ENCODE data around the gene FXYD3. TPM values are rescaled to one million over a fixed set of nuclear protein-coding genes. Genes with fewer than 3 reads are reported as not detected.

Gene FXYD3
- total RNA-seq, 1 experiment from 2014 or later, result 36.7 TPM

GRCh38 chr19:35090160-35090505 is 25.5 kb upstream of the FXYD3 start:
- no peaks in the 10 kb centered on the region for H3K9me3 ChIP-seq
- H3K4me1 ChIP-seq, result peaks cover 41% of the 10 kb centered on the region
- no peak overlapping the region for H3K4me3 ChIP-seq (ENCODE audit: low read depth, low read length)
- no peak for DNase-seq
- H3K4me3 Mint-ChIP-seq (ENCODE audit: unreplicated experiment), result no peak overlapping the region
- ChIA-PET CTCF (no interaction called here), POLR2A (no interaction called here)
- TF ChIP-seq CTCF (IDR thresholded peaks at IDR 0.05; ENCODE audit: insufficient read depth in 1 of 2, low read depth in 1 of 2, low read length in 1 of 2, severe bottlenecking in 1 of 2, unreplicated experiment in 1 of 2), result no peak
- no peaks in the 10 kb centered on the region for H3K36me3 Mint-ChIP-seq (ENCODE audit: insufficient read depth, unreplicated experiment)
- no peaks in the 10 kb centered on the region for H3K27me3 Mint-ChIP-seq (ENCODE audit: insufficient read depth, unreplicated experiment)
- no peak overlapping the region for H3K27ac Mint-ChIP-seq (ENCODE audit: unreplicated experiment)
- BruUV-seq (replicated peaks), result no TSS peak
- intact Hi-C loops (cut with micrococcal nuclease; ENCODE audit: unreplicated experiment), result no loop called here
- H3K27me3 ChIP-seq (replicated peaks; ENCODE audit: control insufficient read depth, insufficient read depth, low read length), result no peaks in the 10 kb centered on the region
- H3K4me1 Mint-ChIP-seq (ENCODE audit: low read depth, unreplicated experiment), result peaks cover 22% of the 10 kb centered on the region
- no peaks in the 10 kb centered on the region for H3K9me3 Mint-ChIP-seq (ENCODE audit: unreplicated experiment)
- H3K36me3 ChIP-seq (ENCODE audit: control insufficient read depth, insufficient read depth, low read length), result no peaks in the 10 kb centered on the region

- Mint-ChIP-seq H3K9me3 (ENCODE audit: unreplicated experiment) (no peaks in the 10 kb centered on the region), H3K27ac (ENCODE audit: unreplicated experiment) (no peak overlapping the region), H3K36me3 (ENCODE audit: insufficient read depth, unreplicated experiment) (no peaks in the 10 kb centered on the region), H3K4me1 (ENCODE audit: low read depth, unreplicated experiment) (peaks cover 27% of the 10 kb centered on the region), H3K27me3 (ENCODE audit: insufficient read depth, unreplicated experiment) (no peaks in the 10 kb centered on the region), H3K4me3 (ENCODE audit: unreplicated experiment) (no peak overlapping the region)
- peak; percentile 38 to 77 for TF ChIP-seq CTCF (IDR thresholded peaks at IDR 0.05; ENCODE audit: insufficient read depth in 1 of 2, low read depth in 1 of 2, low read length in 1 of 2, severe bottlenecking in 1 of 2, unreplicated experiment in 1 of 2)
- peak in 1 of 2 experiments; percentile 57 for DNase-seq
- intact Hi-C loops (cut with micrococcal nuclease; ENCODE audit: unreplicated experiment), result no loop called here
- no TSS peak for BruUV-seq (replicated peaks)
- ChIA-PET POLR2A (no interaction called here), CTCF (no interaction called here)
- Histone ChIP-seq H3K4me1 (peaks cover 41% of the 10 kb centered on the region), H3K4me3 (ENCODE audit: low read depth, low read length) (no peak overlapping the region), H3K9me3 (no peaks in the 10 kb centered on the region), H3K27me3 (replicated peaks; ENCODE audit: control insufficient read depth, insufficient read depth, low read length) (no peaks in the 10 kb centered on the region), H3K36me3 (ENCODE audit: control insufficient read depth, insufficient read depth, low read length) (no peaks in the 10 kb centered on the region)
These were observed 25.0 kb upstream of the FXYD3 start for GRCh38 chr19:35090506-35091214.

GRCh38 chr19:35093430-35093829 is 22.2 kb upstream of the FXYD3 start:
- Mint-ChIP-seq H3K4me1 (ENCODE audit: low read depth, unreplicated experiment) (peaks cover 21% of the 10 kb centered on the region), H3K4me3 (ENCODE audit: unreplicated experiment) (no peak overlapping the region), H3K36me3 (ENCODE audit: insufficient read depth, unreplicated experiment) (no peaks in the 10 kb centered on the region), H3K9me3 (ENCODE audit: unreplicated experiment) (no peaks in the 10 kb centered on the region), H3K27ac (ENCODE audit: unreplicated experiment) (no peak overlapping the region), H3K27me3 (ENCODE audit: insufficient read depth, unreplicated experiment) (no peaks in the 10 kb centered on the region)
- POLR2A ChIA-PET, result no interaction called here
- Histone ChIP-seq H3K9me3 (no peaks in the 10 kb centered on the region), H3K4me3 (ENCODE audit: low read depth, low read length) (no peak overlapping the region), H3K4me1 (peaks cover 34% of the 10 kb centered on the region), H3K36me3 (ENCODE audit: control insufficient read depth, insufficient read depth, low read length) (no peaks in the 10 kb centered on the region), H3K27me3 (replicated peaks; ENCODE audit: control insufficient read depth, insufficient read depth, low read length) (no peaks in the 10 kb centered on the region)
- CTCF ChIA-PET, result interaction anchor here (1.3 kb wide), 1 partner anchor 37 kb away, joined by 3 read pairs; no protein-coding TSS in a partner anchor
- no peak for TF ChIP-seq CTCF (IDR thresholded peaks at IDR 0.05; ENCODE audit: insufficient read depth in 1 of 2, low read depth in 1 of 2, low read length in 1 of 2, severe bottlenecking in 1 of 2, unreplicated experiment in 1 of 2)
- intact Hi-C loops (cut with micrococcal nuclease; ENCODE audit: unreplicated experiment), result no loop called here
- BruUV-seq (replicated peaks), result no TSS peak
- DNase-seq, result no peak
